HG02623 (cell line): ENCODE results near the gene YIPF7.

Experiments
- ATAC-seq: cut with Tn5 transposase; IDR thresholded peaks from one replicate; pipeline ENCODE4 v1.9.1; 2021; ENCODE audit warnings: moderate library complexity; ENCODE audit not compliant: unreplicated experiment

The YIPF7 gene

DNA sequence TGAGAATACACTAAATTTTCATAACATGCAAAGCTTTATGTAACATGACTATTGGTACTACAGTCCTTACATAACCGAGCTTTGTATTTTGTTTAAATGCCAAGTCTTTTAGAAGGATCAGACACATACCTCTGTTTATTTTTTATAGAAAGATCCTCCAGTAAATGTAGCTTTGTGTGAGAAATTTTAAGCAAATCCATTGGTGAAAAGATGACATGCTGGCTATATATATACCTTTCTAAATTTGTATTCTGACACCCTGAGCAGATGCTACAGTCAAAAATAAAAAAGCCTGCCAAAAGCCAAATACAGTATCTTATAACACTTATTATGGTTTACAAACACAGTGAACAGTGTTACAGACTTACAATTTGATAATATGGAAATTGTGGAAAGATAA, at the start of gene YIPF7:
Gene YIPF7, minus strand, starts transcription at position 201 of the 400 bp plus-strand sequence. CDS start 1,525 bp downstream, outside the sequence.
- ATAC-seq, result no peak

GRCh38 chr4:44701037-44701436, 49.6 kb upstream of the YIPF7 start:
- ATAC-seq, result no peak

DNA sequence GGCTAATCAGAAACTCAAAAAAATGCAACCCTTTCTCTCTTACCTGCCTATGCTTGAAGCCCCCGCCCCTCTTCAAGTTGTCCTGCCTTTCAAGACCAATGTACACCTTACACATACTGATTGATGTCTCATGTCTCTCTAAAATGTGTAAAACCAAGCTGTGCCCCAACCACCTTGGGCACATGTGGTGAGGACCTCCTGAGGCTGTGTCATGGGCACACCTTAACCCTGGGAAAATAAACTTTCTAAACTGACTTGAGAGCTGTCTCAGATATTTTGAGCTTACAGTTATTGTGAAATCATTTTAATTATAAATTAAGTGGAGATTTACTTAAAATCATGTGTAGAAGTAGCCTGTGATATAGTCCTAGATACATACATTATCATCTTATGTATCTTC, 49.0 kb upstream of the YIPF7 start:
- ATAC-seq, result no peak

GRCh38 chr4:44684648-44685047, 33.2 kb upstream of the YIPF7 start:
- no peak for ATAC-seq

DNA sequence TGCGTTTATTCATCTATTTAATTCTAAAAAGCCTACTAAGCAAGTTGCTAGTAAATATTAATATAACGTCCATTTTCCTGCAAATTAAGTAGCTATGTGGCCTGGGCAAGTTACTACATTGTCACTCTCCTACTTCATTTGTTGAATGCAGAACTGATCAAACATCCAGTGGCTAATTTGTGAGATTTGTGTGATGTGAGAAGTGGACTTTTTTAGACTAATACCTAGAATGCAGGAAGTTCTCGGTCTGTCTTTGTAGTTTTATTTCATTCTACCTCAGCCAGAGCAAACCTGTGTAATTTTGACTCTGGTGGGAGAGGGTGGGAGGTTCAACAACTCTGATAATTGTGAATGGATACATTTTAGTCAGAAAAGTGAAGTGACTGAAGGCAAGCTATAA, 27.6 kb upstream of the YIPF7 start:
- no peak for ATAC-seq

DNA sequence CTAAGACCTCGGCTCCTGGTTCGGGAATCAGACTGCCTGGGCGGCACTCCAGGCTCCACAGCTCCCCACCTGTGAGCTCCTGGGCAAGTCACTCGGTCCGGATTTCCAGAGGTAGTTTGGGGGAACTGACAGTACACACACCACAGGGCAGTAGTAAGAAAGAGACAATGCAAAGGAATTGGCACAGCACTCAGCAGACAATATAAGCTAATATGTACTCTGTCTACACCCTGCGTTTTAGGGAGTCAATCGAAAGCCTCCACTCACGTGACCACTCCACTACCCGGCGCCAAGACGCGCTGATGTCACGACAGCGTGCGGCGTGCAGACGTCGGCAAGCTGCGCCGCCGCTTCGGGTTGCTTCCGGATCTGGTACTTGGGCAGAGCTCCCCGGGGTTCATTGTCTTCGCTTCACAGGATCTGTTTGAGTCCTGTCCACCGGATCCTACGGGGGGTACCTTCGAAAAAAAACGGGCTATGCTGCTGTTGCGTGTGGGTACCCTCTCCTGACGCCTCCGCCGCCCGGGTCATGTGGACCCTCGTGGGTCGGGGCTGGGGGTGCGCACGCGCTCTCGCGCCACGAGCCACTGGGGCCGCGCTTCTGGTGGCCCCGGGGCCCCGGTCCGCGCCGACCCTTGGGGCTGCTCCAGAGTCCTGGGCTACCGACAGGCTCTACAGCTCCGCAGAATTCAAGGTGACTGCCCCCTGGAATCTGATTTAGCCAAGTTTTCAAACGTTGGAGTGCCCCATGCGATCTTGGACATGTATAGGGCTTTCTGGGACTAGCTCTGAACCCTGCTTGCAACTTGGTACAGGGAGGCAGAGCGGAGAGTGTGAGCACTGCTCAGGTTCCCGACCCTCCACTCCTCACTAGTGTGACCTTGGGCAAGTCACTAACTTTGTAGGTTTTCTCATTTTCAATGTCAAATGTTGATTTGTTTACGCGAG, 26.9 kb upstream of the YIPF7 start, which contains the start of gene GUF1:
Gene GUF1, plus strand, starts transcription at position 327 of the 948 bp plus-strand sequence. Its CDS starts 203 bp downstream, at position 530.
- peak; percentile 95 for ATAC-seq

- ATAC-seq, result no peak
Observed at GRCh38 chr4:44675366-44675765, 23.9 kb upstream of the YIPF7 start.

DNA sequence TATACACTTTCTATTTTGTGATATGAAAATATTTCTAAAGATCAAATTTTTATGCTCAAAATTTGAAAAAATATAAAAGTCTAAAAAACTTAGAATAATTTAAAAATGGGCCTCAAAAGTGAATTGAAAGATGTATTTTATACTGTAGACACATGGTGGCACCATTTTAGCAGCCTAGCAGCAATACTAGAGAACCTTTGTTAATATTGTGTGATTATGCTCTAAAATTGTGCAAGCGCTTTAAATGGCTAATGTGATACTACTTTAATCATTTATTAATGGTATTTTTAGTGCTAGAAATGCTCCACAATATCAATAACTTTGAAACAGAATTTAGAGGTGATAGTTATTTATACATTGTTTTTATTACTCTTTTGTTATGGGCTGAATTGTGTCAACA, 23.0 kb upstream of the YIPF7 start:
- no peak for ATAC-seq

- ATAC-seq, result no peak
Observed at GRCh38 chr4:44671636-44672035, 20.2 kb upstream of the YIPF7 start.

GRCh38 chr4:44670506-44671199, 19.2 kb upstream of the YIPF7 start:
- no peak for ATAC-seq

GRCh38 chr4:44668526-44668925, 17.1 kb upstream of the YIPF7 start:
- no peak for ATAC-seq

GRCh38 chr4:44663539-44664263, 12.3 kb upstream of the YIPF7 start:
- no peak for ATAC-seq

DNA sequence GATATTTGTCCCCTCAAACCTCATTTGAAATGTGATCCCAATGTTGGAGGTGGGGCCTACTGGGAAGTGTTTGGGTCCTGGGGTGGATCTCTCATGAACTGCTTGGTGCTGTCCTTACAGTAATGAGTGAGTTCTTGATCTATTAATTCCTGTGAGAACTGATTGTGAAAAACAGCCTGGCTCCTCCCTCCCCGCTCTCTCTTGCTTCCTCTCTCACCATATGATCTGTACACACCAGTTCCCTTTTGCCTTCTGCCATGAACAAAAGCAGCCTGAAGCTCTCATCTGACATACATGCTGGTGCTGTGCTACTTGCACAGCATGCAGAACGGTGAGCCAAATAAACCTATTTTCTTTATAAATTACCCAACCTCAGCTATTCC, 11.2 kb upstream of the YIPF7 start:
- peak; percentile 52 for ATAC-seq

DNA sequence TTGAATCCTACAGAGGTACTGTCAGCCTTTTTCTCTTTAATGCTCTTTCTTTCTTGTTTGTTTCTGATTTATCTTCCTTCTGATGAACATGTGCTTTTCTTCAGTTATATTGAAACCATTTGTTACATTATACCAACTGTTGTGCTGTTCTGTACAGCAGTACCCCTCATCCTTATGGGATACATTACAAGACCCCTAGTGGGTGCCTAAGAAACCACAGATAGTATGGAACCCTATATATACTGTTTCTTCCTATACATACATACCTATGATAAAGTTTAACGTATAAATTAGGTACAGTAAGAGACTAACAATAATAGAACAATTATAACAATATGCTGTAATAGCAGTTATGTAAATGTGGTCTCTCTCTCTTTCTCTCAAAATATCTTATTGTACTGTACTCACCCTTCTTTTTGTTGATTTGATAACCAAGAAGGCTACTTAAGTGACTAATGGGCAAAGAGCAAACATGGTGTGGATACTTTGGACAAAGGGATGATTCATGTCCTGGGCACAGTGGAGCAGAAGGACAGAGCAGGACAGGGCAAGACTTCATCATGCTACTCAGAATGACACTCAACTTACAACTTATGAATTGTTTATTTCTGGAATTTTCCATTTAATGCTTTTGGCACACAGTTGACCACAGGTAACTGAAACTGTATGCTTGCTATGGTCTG, 10.7 kb upstream of the YIPF7 start:
- ATAC-seq, result no peak

DNA sequence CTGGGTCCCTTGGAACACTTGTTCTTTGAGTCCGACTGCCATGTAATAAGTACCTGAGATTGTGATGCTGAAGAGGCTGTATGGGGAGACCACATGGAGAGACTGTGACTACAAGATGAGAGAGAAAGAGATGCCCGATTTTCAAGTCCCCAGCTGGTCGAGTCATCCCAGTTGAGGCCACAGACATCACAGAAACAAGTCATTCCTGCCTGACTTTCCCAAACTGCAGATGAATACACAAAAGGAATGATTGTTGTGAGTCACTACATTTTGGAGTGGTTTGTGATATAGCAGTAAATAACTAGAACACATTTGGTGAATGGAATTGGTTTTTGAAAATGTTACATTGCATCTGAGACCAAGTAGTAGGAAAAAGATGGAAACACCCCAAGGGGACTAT, 9.0 kb upstream of the YIPF7 start:
- ATAC-seq, result no peak

DNA sequence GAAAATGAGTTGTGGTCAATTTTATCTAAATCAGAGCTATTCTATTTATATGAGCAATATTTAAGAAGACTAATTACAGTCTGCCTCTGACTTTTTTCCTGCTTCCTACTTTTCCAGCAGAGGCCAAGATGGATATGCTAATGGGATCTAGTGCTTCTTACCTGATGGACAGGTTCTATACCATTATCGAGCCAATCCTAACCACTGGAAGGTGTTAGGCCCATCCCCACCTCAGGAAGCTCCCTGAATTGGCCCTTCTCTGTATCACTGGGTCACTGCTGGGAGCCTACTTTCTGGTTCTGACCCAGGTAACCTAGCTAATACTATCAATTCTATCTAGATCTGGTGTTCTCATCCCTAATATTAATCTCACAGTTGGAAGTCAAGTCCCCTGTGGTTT, 577 bp upstream of the YIPF7 start:
- no peak for ATAC-seq

DNA sequence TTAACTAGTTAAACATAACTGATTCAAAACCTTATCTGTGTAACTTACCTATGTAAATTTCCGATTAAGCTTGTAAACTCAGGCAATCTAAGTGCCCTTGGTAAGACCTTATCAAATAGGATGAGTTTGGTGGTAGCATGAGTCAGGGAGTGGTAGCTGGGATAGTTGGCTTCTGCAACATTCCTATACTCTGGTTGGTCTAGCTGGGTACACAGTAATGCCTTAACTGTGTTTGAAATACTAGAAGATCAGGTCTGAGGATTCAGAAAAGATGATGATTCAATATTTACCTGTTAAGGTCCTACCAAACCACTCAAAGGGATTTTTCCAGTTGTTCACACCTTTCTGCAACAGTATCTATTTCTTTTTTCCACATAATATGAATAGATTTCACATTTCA, 5.3 kb downstream of the YIPF7 start:
- no peak for ATAC-seq

GRCh38 chr4:44638091-44638490, 13.3 kb downstream of the YIPF7 start:
- ATAC-seq, result no peak

DNA sequence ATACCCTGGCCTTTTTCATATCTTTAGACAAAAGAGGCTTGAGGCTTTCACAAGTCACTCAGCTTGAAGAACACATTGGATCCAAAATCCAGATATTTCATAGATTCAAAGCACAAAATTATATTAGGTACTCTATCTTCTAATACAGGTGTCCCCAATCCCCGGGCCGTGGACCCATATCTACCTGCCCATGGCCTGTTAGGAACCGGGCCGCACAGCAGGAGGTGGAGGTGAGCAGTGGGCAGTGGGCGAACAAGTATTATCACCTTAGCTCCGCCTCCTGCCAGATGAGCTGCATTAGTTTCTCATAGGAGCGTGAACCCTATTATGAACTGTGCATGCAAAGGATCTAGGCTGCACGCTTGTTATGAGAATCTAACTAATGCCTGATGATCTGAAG, 18.7 kb downstream of the YIPF7 start:
- no peak for ATAC-seq

DNA sequence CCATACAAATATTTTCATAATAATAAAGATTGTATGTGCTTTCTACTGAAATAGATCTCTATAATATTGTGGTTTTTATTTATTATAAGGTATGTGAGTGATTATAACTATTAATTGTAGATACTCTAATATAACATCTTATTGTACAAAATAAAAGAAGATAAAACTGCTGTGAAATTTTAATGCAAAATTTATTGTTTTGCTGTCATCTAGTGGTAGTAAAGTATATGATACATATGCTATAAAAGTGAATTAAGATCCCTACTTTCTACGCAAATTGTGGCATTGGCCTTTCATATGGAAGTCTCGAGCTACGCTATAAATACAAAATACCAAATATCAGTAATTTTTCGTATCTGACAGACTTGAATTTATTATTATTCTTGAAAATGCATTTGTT, 19.3 kb downstream of the YIPF7 start:
- ATAC-seq, result no peak
